HG03103 (cell line): Measurements from ENCODE around the gene FBXW12.

Experiments used
- ATAC-seq: cut with Tn5 transposase; IDR thresholded peaks from one replicate; pipeline ENCODE4 v1.9.1; 2021; ENCODE audit warnings: low read depth; ENCODE audit not compliant: unreplicated experiment

The FBXW12 gene

DNA sequence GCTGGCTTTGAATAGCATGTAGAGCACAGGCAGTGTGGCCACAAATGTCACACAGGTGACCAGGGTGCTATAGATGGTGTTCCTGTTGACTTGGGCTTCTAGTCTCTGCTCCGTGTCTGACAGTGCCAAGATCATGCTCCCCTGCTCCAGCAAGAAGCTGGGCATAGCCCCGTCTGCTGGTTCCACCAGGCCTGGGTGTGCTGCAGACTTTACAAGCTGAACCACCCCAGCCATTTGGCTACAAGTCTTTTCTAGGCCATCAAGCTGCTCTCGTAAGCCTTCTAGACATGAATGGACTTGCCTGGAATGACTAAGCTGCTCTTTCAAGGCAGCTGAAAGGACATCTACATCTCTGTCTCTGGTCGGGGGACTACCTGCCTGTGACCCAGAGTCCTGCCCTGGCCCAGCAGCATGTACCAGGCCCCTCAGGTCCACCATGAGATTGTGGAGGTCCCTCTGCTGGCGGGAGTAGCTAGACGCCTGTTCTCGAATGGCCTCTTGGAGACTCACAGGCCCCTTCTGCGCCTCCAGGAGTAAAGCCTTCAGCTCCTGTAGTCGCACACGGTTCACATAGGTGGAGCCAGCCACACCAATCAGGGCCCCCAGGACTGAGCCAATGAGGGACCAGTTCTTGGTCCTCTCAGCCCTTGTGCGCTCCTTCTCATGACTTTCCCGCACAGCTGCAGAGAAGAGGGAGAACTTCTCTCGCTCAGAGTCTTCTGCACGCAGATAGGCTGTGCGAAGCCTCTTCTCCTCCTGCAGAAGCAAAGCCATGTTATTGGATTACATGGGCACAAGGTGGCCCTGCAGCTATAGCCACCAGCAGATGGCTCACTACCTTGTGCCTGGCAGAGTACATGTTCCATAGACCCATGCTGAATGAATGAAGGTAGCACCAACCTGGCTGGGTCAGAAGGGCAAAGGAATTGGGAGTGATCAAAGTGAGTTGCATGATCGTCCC, 60.7 kb downstream of the FBXW12 start:
- ATAC-seq, result no peak

DNA sequence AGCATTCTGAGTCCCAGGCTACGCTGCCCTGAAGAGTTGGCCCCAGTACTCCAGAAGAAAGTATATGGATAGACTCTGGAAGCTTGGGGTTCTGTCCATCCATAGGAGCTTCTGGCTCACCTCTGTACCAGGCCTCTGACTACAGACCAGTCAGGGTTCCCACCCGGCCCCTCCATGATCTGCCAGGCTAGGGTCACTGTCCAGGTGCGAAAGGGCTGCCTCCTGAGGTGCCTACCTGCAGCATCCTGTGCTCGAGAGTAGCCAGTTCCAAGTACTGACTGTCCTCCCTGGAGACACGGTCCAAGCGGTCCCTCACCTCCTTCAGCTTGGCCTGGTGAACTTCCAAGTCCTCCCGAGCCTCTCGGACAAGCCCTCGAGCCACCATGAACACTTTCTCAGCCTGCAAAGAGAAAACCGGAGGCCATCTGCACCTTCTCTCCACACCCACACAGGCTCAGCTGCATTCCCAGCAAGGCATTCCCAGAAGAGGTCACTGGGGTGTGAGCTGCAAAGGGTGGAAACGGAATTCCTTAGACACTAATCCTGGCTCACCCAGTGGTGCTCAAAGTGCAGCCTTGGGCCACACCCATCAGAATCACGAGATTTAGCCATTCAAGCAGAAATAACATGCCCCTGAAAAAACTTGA, 61.6 kb downstream of the FBXW12 start:
- ATAC-seq, result no peak

DNA sequence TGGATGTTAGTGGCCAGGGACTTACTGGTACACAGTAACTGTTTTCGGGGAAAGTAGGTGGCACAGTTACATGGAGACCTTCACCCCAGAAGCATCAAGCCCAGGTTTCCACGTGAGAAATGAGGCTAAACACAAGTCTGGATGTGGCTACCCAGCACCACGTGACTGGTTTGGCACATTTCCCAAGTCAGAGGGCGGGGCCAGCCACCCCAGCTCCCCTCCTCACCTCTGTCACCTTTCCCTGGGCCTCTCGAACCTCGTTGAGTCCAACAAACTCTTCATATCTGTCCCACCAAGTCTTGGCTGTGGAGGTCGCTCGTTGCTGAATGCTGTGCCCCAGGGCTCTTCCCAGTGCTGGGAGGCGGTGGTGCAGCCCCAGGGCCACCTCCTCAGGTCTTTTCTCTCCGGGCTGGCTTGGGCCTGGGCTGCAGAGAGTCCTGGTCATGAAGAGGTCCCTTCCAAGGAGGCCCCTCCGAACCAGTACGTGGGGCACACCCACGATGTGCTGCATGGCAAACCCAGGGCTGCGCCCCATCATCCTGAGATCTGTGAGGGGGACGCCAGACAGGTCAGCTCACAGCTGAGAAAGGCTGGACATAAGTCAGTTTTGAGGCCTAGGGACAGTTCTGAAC, 62.7 kb downstream of the FBXW12 start:
- no peak for ATAC-seq

DNA sequence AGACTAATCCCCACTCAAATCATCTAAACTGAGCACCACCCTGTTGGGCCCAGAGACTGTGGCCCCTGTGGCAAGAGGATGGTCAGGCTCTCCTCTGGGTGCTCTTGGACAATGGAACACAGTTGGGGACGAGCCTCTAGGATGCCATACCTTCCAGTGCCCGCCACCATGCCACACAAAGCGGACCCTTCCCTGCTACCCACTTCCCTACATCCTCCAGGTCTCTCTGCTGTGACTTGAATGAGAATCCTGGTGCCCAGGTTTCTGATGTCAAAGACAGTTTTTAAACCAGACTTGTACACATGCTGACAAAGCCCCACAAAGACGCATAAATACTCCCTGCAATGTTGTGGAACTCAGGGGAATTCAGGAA, 63.2 kb downstream of the FBXW12 start:
- no peak for ATAC-seq

DNA sequence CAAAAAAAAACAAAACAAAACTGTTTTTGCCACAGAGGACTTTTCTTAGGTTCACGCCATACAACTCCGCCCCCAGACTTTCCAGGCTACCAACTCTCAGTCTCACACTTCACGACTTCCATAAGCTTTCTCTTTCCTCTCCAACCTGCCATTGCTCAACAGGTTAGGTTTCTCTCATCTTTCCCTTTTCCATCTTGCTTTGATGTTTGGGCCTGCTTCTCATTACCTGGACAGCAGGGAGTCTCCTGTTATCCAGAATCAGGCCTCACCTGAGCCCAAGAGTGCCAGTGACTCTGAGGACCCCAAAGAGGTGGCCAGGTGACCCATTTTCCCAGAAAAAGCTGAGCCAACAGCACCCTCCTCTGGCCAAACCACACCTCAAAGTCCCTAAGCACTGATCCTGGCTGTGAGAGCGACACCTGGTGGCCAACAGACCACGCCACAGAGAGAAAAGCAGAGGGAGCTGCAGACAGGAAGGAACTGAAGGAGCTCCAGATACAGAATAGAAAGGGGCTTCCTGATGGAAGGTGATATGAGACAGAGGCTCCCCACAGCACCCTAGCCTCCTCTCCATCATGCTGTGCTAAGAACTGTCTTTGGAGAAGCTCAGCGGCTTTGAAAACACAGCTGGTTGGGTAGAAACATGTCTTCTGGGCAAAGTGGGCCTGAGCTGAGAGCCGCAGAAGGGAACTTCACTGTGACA, 63.9 kb downstream of the FBXW12 start:
- no peak for ATAC-seq

DNA sequence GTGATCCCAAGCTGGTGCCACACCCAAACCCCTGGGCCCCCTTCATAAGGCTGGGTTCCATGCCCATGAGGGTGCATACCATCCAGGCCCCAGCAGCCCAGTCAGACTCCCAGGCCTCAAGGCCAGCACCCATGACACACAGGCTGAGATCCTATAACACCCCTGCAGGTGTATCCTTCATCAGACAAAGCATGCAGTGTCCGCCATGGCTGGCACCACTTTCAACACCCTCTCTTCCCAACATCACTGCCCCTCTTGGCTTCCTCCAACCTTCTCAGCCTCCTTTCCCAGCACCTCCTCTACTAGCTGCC, 64.4 kb downstream of the FBXW12 start:
- ATAC-seq, result no peak

DNA sequence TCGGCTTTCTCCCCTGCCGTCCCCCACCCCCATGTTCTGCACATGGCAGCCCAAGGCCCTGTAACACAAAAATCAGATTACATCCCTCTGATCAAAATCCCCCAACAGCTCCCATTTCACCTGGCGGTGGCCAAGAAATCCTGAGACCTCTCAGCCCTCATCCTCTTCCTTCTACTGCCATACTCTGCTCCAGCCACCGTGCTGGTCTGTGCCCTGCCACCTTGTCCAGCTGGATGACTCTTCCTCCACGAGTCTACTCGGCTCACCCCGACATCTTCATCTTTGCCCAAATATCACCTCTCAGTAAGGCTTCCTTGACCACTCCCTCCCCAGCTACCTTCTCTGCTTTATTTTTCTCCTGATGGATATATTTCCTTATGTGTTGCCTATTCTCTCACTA, 64.8 kb downstream of the FBXW12 start:
- no peak for ATAC-seq

DNA sequence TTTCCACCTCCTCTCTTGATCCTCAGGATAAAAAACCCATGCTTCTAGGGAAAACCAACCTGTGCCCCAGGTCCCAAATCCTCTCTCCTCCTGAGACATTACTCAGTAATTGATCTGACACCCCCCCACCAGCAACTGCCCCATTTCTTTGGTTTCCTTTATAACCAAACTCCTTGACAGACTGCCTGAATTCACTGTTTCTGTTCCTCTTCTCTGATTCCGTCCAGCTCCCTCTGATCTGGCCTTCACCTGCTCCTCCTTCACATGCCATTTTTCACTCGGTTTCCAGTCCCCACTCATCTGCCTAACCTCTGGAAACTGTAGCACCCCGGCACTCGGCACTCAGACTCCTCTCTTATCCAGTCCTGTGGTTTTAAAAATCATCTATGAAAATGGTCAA, 65.8 kb downstream of the FBXW12 start:
- ATAC-seq, result no peak

DNA sequence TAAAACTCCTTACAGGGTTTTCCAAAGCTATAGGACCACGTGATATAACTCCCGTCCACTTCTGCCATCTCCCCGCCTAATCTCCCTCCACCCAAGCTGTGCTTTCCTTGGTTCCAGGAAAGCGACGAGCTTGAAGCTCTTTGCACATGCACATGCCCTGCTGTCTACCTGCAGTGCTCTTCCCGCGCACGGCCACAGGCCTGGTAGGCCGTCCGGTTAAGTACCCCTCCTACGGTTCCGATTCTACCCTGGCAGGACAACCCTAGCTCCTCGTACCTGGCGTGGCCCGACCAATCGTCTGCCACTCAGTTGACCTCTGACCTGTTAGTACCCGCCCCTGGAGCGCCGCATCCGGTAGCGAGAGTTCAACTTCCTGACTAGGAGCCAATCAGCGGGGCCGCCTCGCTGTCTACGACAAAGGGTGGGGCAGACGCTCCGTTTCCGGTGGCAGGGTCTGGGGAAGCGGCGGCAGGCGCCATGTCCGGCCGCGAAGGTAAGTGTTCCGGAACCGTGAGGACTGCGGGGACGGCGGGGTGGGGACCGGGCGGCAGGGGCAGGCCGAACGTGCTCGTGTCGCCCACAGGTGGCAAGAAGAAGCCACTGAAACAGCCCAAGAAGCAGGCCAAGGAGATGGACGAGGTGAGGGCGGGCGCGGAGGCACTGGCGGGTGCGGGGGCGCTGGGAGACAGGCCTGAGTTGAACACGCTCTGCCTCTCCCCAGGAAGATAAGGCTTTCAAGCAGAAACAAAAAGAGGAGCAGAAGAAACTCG, 68.0 kb downstream of the FBXW12 start, which contains the start of the genes CCDC51 and TMA7:
TSS of gene CCDC51 (minus strand) at position 300 of the 770 bp plus-strand sequence. CDS start 4,991 bp downstream, outside the sequence.
TSS of gene TMA7 (plus strand) at position 438 of the 770 bp plus-strand sequence. CDS start at position 478, 40 bp downstream.
- peak; percentile 91 for ATAC-seq

DNA sequence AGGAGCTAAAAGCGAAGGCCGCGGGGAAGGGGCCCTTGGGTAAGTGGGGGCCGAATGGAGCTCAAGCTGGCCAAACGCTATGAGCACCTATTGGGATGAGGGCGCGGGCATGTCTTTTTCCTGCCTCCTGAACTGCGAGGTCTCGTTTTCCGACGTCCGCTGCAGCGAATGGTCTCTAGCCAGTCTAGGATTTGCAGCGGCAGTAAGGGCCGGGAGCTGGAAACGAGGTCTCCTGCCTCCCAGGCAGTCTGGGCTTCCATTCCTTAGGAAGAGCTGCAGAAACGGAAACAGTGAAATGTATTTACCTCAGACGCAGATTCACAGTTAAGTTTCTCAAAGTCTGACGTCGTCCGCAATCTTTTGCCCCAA, 68.6 kb downstream of the FBXW12 start:
- no peak for ATAC-seq

DNA sequence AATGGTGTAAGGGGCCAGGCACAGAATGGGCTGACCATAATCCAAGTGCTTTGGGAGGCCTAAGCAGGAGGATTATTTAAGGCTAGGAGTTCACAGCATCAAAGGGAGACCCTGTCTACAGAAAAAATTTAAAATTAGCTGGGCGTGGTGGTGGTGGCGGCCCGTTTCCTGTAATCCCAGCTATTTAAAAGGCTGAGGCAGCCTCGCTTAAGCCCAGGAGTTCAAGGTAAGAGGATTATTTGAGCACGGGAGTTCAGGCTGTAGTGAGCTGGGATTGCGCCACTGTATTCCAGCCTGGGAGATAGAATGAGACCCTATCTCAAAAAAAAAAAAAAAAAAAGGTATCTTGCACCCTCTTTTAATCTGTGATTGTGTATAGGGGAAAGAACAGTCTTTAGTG, 69.9 kb downstream of the FBXW12 start:
- no peak for ATAC-seq
